ENCODE measurements around the gene ARHGAP24. TPM values are rescaled to one million over a fixed set of nuclear protein-coding genes. Genes with fewer than 3 reads are reported as not detected.

ARHGAP24 gene
- total and polyA plus RNA-seq, 2 donors from 2014 or later, result 78.1 to 94.7 TPM

DNA sequence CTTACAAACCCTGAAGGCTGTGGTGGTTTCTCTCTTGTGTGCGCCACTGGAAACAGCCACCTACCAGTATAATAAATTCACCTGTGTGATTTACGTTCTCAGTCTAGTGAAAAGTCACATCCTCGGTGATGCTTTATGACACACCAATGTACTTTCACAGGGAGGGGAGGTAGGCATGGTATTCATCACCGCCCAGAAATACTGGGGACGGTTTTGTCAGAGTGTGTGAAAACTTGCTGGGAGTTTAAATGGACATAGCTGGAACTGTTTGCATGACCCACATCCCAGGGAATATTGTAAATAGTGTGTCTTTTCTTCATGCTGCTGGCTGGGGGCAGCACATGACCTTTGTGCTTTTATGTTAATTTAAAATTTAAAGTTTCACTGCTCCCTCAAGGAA, 463.1 kb downstream of the ARHGAP24 start:
- intact Hi-C loops (cut with DNase I), result no loop called here
- TF ChIP-seq, protein P1, sequence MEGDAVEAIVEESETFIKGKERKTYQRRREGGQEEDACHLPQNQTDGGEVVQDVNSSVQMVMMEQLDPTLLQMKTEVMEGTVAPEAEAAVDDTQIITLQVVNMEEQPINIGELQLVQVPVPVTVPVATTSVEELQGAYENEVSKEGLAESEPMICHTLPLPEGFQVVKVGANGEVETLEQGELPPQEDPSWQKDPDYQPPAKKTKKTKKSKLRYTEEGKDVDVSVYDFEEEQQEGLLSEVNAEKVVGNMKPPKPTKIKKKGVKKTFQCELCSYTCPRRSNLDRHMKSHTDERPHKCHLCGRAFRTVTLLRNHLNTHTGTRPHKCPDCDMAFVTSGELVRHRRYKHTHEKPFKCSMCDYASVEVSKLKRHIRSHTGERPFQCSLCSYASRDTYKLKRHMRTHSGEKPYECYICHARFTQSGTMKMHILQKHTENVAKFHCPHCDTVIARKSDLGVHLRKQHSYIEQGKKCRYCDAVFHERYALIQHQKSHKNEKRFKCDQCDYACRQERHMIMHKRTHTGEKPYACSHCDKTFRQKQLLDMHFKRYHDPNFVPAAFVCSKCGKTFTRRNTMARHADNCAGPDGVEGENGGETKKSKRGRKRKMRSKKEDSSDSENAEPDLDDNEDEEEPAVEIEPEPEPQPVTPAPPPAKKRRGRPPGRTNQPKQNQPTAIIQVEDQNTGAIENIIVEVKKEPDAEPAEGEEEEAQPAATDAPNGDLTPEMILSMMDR (IDR thresholded peaks at IDR 0.05; ENCODE audit: borderline replicate concordance, extremely low read depth, insufficient read depth), result no peak
- DNase-seq (peak in 2 of 5 donors; percentile 33 to 62), FAIRE-seq (no peak)
- Histone ChIP-seq H3K4me1 (ENCODE audit: control insufficient read depth in 2 of 3, insufficient read depth in 2 of 3, low read depth in 1 of 3, low read length in 3 of 3) (peaks cover 13 to 18% (median 16%) of the 10 kb centered on the region in 3 donors), H3K27me3 (ENCODE audit: control insufficient read depth, insufficient read depth, low read length) (no peaks in the 10 kb centered on the region), H3K4me3 (ENCODE audit: low read length in 3 of 3) (peak overlapping the region in 2 of 3 donors; percentile 23 to 45), H3K9me3 (ENCODE audit: control insufficient read depth in 2 of 3, insufficient read depth in 1 of 3, low read length in 3 of 3) (no peaks in the 10 kb centered on the region), H3K9ac (ENCODE audit: low read length in 3 of 3) (no peak overlapping the region), H3K27ac (ENCODE audit: low read depth in 2 of 2, low read length in 2 of 2) (peak overlapping the region; percentile 40 to 76), H3K36me3 (ENCODE audit: control insufficient read depth in 2 of 3, insufficient read depth in 3 of 3, low read length in 3 of 3) (peaks cover 0 to 4% (median 0%) of the 10 kb centered on the region in 3 donors)

DNA sequence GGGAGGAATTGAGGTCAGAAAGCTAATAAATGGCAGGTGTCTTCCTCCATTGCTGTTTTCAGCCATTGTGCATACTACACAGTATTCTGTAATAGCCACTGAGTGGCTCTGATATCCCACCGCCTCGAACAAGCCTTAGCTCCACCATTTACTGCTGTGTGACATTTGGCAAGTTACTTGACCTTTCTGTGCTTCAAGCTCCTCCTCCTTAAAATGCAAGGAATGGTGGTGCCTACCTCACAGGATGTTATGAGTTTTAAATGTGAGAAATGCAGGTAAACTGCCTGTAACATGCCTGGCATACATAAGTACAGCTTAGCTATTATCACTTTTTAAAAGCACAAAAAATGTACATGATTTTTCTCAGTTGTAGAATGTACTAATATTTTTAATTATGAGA, 464.0 kb downstream of the ARHGAP24 start:
- FAIRE-seq (no peak), DNase-seq (no peak)
- TF ChIP-seq, protein P1 (IDR thresholded peaks at IDR 0.05; ENCODE audit: borderline replicate concordance, extremely low read depth, insufficient read depth), result no peak
- peak overlapping the region in 1 of 3 donors; percentile 23 for H3K4me3 ChIP-seq (ENCODE audit: low read length in 3 of 3)
- peaks cover 0 to 4% (median 0%) of the 10 kb centered on the region in 3 donors for H3K36me3 ChIP-seq (ENCODE audit: control insufficient read depth in 2 of 3, insufficient read depth in 3 of 3, low read length in 3 of 3)
- peaks cover 13 to 17% (median 16%) of the 10 kb centered on the region in 3 donors for H3K4me1 ChIP-seq (ENCODE audit: control insufficient read depth in 2 of 3, insufficient read depth in 2 of 3, low read depth in 1 of 3, low read length in 3 of 3)
- H3K27me3 ChIP-seq (ENCODE audit: control insufficient read depth, insufficient read depth, low read length), result no peaks in the 10 kb centered on the region
- intact Hi-C loops (cut with DNase I), result no loop called here
- peak overlapping the region in 1 of 3 donors; percentile 36 for H3K9ac ChIP-seq (ENCODE audit: low read length in 3 of 3)
- H3K27ac ChIP-seq (ENCODE audit: low read depth in 2 of 2, low read length in 2 of 2), result peak overlapping the region; percentile 52 to 76
- no peaks in the 10 kb centered on the region for H3K9me3 ChIP-seq (ENCODE audit: control insufficient read depth in 2 of 3, insufficient read depth in 1 of 3, low read length in 3 of 3)

GRCh38 chr4:85939595-85939994, 464.6 kb downstream of the ARHGAP24 start:
- Histone ChIP-seq H3K4me3 (ENCODE audit: low read length in 3 of 3) (no peak overlapping the region), H3K9ac (ENCODE audit: low read length in 3 of 3) (peak overlapping the region in 1 of 3 donors; percentile 21), H3K27ac (ENCODE audit: low read depth in 2 of 2, low read length in 2 of 2) (peak overlapping the region; percentile 34 to 81), H3K27me3 (ENCODE audit: control insufficient read depth, insufficient read depth, low read length) (no peaks in the 10 kb centered on the region), H3K36me3 (ENCODE audit: control insufficient read depth in 2 of 3, insufficient read depth in 3 of 3, low read length in 3 of 3) (peaks cover 0 to 4% (median 0%) of the 10 kb centered on the region in 3 donors), H3K4me1 (ENCODE audit: control insufficient read depth in 2 of 3, insufficient read depth in 2 of 3, low read depth in 1 of 3, low read length in 3 of 3) (peaks cover 13 to 16% (median 16%) of the 10 kb centered on the region in 3 donors), H3K9me3 (ENCODE audit: control insufficient read depth in 2 of 3, insufficient read depth in 1 of 3, low read length in 3 of 3) (no peaks in the 10 kb centered on the region)
- FAIRE-seq (peak; percentile 27), DNase-seq (no peak)
- TF ChIP-seq, protein P1 (IDR thresholded peaks at IDR 0.05; ENCODE audit: borderline replicate concordance, extremely low read depth, insufficient read depth), result no peak
- intact Hi-C loops (cut with DNase I), result no loop called here
